HepG2 (cell line): ENCODE measurements around the gene IQCH. TPM values are rescaled to one million over a fixed set of nuclear protein-coding genes. Genes with fewer than 3 reads are reported as not detected.

ENCODE experiments used
- CBX5 ChIP-seq: sonication (generic); formaldehyde crosslinking; IDR thresholded peaks from 2 replicates; pipeline ENCODE4 v1.4.0; 2020; ENCODE audit warnings: missing genetic modification reagents, borderline replicate concordance
- ELF4 ChIP-seq: sonication (generic); formaldehyde crosslinking; IDR thresholded peaks from 2 replicates; pipeline ENCODE4 v1.5.0; 2020; ENCODE audit warnings: missing genetic modification reagents, mild to moderate bottlenecking, moderate library complexity, borderline replicate concordance
- FOXO1 ChIP-seq: sonication (generic); formaldehyde crosslinking; IDR thresholded peaks from 2 replicates; pipeline ENCODE4 v1.4.0; 2020; ENCODE audit warnings: missing genetic modification reagents
- MEF2D ChIP-seq: sonication (generic); formaldehyde crosslinking; IDR thresholded peaks from 2 replicates; pipeline ENCODE4 v1.5.1; 2020; ENCODE audit warnings: mild to moderate bottlenecking, missing genetic modification reagents
- MEIS1 ChIP-seq: sonication (generic); formaldehyde crosslinking; IDR thresholded peaks from 2 replicates; pipeline ENCODE4 v1.9.0; 2021; ENCODE audit warnings: mild to moderate bottlenecking, missing genetic modification reagents, moderate library complexity, borderline replicate concordance
- PHF8 ChIP-seq: sonication (generic); formaldehyde crosslinking; IDR thresholded peaks from 2 replicates; pipeline ENCODE4 v1.5.0; 2020; ENCODE audit warnings: missing genetic modification reagents
- RFX3 ChIP-seq: IDR thresholded peaks from 2 replicates; pipeline ENCODE4 v1.6.1; 2016; ENCODE audit warnings: missing biosample characterization, missing genetic modification reagents
- SCMH1 ChIP-seq: sonication (generic); formaldehyde crosslinking; IDR thresholded peaks from 2 replicates; pipeline ENCODE4 v1.9.0; 2021; ENCODE audit warnings: missing genetic modification reagents, mild to moderate bottlenecking, borderline replicate concordance
- SPEN ChIP-seq: sonication (generic); formaldehyde crosslinking; IDR thresholded peaks from 2 replicates; pipeline ENCODE4 v1.5.1; 2020; ENCODE audit warnings: low read depth, mild to moderate bottlenecking, missing genetic modification reagents
- ZEB1 ChIP-seq: IDR thresholded peaks from 2 replicates; pipeline ENCODE4 v1.6.1; 2012; ENCODE audit warnings: mild to moderate bottlenecking, low read depth, inconsistent platforms; ENCODE audit not compliant: insufficient replicate concordance
- ZNF274 ChIP-seq: sonication (generic); formaldehyde crosslinking; IDR thresholded peaks from 2 replicates; pipeline ENCODE4 v1.5.1; 2020; ENCODE audit warnings: mild to moderate bottlenecking, missing genetic modification reagents
- ZNF33B ChIP-seq: sonication (generic); formaldehyde crosslinking; IDR thresholded peaks from 2 replicates; pipeline ENCODE4 v1.5.1; 2020; ENCODE audit warnings: mild to moderate bottlenecking, missing genetic modification reagents
- ZNF343 ChIP-seq: sonication (generic); formaldehyde crosslinking; IDR thresholded peaks from 2 replicates; pipeline ENCODE4 v1.4.0; 2020; ENCODE audit warnings: mild to moderate bottlenecking, missing genetic modification reagents
- ZNF607 ChIP-seq: sonication (generic); formaldehyde crosslinking; IDR thresholded peaks from 2 replicates; pipeline ENCODE4 v1.5.1; 2020; ENCODE audit warnings: missing genetic modification reagents, mild to moderate bottlenecking, borderline replicate concordance
- ZNF749 ChIP-seq: sonication (generic); formaldehyde crosslinking; IDR thresholded peaks from 2 replicates; pipeline ENCODE4 v1.8.0; 2022; ENCODE audit warnings: mild to moderate bottlenecking, missing genetic modification reagents, moderate library complexity, borderline replicate concordance
- polyA plus RNA-seq, 8 experiments: library from polyadenylated mRNA; depleted of rRNA in 3 of 8; stranded (reverse) in 7 of 8; unstranded in 1 of 8; fragments of >200 nt; fragmentation: Illumina TruSeq in 4 of 8; extraction: Trizol in 4 of 8; gene quantifications; 2 replicates each; pipeline versions ENCODE4 v1.2.1 to v1.2.3, GENCODE V29; 2011 to 2016; ENCODE audit warnings: low read depth in 4 of 8, missing spikeins in 1 of 8, mixed read lengths in 1 of 8; ENCODE audit not compliant: insufficient read depth in 1 of 8
- total RNA-seq, 5 experiments: library from RNA; depleted of rRNA; stranded (reverse); fragments of >200 nt; fragmentation: Illumina TruSeq; extraction: Trizol; gene quantifications; 2 replicates each; pipeline ENCODE4 v1.2.3, GENCODE V29; 2016; ENCODE audit warnings: low read depth in 1 of 5
- TF ChIP-seq, protein P1 (sequence below): sonication (generic); formaldehyde crosslinking; IDR thresholded peaks from 2 replicates; pipeline ENCODE4 v1.4.0; 2020; ENCODE audit warnings: missing genetic modification reagents
- TF ChIP-seq, protein P2 (sequence below), 2 experiments: sonication (generic) in 1 of 2; formaldehyde crosslinking in 1 of 2; IDR thresholded peaks; 2 replicates each; pipeline versions ENCODE4 v1.5.1 to v1.6.1; 2011 to 2020; ENCODE audit warnings: borderline replicate concordance in 1 of 2, low read depth in 1 of 2, low read length in 1 of 2, mild to moderate bottlenecking in 1 of 2, missing genetic modification reagents in 1 of 2, moderate library complexity in 1 of 2
- TF ChIP-seq, protein P3 (sequence below): IDR thresholded peaks from 2 replicates; pipeline ENCODE4 v1.6.1; 2016; ENCODE audit warnings: mild to moderate bottlenecking
- TF ChIP-seq, protein P4 (sequence below): sonication (generic); formaldehyde crosslinking; IDR thresholded peaks from 2 replicates; pipeline ENCODE4 v1.5.0; 2020; ENCODE audit warnings: missing genetic modification reagents
- TF ChIP-seq, protein P5 (sequence below): sonication (generic); formaldehyde crosslinking; IDR thresholded peaks from 2 replicates; pipeline ENCODE4 v1.4.0; 2020; ENCODE audit warnings: mild to moderate bottlenecking, missing genetic modification reagents, borderline replicate concordance

IQCH gene
- total and polyA plus RNA-seq, 2 of the 13 experiments (the other 11 are each of a cell fraction or from before 2014, with no cell fraction given), result 0.16 to 0.55 TPM

DNA sequence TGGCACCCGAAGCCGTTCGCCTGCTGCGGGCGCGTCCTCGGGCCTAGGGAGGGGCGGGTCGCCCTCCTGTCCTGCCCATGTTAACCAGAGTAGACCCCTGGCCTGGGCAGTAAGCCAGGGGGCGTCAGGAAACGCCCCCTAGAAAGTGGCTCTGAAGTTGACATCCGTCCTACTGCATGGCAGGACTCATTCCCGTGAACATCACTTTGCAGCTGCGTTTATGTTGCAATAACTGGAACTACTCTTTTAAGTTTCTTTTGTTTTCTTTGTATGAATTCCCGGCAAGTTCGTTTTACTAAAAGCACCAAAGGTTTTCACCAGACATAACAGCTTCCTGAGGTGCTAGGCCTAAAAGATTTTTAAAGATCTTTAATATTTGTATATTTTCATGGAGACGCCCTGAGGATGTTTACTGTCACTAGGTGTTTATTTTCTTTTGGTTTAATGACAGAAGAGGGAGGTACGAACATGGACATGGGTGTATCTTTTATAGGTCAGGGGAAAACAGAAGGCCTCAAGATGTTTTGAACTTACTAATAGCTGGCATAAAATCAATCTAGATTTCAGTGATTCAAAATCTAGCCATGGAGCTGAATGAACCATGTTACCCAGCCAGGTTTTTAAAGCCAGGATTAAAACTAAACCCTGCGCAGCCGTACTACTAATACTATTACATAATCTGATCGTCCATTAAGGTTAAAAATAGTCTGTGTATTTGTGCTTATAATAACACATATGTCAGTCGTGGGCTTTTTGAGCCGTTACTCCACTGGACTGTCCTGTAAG lies 267.4 kb downstream of the IQCH start (continued):
- TF ChIP-seq, protein P1, sequence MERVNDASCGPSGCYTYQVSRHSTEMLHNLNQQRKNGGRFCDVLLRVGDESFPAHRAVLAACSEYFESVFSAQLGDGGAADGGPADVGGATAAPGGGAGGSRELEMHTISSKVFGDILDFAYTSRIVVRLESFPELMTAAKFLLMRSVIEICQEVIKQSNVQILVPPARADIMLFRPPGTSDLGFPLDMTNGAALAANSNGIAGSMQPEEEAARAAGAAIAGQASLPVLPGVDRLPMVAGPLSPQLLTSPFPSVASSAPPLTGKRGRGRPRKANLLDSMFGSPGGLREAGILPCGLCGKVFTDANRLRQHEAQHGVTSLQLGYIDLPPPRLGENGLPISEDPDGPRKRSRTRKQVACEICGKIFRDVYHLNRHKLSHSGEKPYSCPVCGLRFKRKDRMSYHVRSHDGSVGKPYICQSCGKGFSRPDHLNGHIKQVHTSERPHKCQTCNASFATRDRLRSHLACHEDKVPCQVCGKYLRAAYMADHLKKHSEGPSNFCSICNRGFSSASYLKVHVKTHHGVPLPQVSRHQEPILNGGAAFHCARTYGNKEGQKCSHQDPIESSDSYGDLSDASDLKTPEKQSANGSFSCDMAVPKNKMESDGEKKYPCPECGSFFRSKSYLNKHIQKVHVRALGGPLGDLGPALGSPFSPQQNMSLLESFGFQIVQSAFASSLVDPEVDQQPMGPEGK (CRISPR knock-in tag), result 0 out of 2 replicates have a peak, but pooled peaks have one; percentile 5
- TF ChIP-seq ELF4 (CRISPR knock-in tag), result 0 out of 2 replicates have a peak, but pooled peaks have one; percentile 26
- no peak for TF ChIP-seq PHF8
- TF ChIP-seq, protein P2, sequence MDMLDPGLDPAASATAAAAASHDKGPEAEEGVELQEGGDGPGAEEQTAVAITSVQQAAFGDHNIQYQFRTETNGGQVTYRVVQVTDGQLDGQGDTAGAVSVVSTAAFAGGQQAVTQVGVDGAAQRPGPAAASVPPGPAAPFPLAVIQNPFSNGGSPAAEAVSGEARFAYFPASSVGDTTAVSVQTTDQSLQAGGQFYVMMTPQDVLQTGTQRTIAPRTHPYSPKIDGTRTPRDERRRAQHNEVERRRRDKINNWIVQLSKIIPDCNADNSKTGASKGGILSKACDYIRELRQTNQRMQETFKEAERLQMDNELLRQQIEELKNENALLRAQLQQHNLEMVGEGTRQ (IDR thresholded peaks at IDR 0.05; ENCODE audit: low read depth, low read length), result no peak
- TF ChIP-seq, protein P2 (CRISPR knock-in tag; IDR thresholded peaks at IDR 0.05; ENCODE audit: borderline replicate concordance), result 0 out of 2 replicates have a peak, but pooled peaks have one; percentile 38
- no peak for TF ChIP-seq ZNF749 (CRISPR knock-in tag)
- TF ChIP-seq RFX3 (CRISPR knock-in tag), result no peak
- TF ChIP-seq CBX5 (CRISPR knock-in tag), result no peak
- TF ChIP-seq ZNF274, result no peak; the same call in 1 of the 2 replicates
- TF ChIP-seq, protein P3, sequence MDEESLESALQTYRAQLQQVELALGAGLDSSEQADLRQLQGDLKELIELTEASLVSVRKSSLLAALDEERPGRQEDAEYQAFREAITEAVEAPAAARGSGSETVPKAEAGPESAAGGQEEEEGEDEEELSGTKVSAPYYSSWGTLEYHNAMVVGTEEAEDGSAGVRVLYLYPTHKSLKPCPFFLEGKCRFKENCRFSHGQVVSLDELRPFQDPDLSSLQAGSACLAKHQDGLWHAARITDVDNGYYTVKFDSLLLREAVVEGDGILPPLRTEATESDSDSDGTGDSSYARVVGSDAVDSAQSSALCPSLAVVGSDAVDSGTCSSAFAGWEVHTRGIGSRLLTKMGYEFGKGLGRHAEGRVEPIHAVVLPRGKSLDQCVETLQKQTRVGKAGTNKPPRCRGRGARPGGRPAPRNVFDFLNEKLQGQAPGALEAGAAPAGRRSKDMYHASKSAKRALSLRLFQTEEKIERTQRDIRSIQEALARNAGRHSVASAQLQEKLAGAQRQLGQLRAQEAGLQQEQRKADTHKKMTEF, result peak; percentile 70
- TF ChIP-seq, protein P4, sequence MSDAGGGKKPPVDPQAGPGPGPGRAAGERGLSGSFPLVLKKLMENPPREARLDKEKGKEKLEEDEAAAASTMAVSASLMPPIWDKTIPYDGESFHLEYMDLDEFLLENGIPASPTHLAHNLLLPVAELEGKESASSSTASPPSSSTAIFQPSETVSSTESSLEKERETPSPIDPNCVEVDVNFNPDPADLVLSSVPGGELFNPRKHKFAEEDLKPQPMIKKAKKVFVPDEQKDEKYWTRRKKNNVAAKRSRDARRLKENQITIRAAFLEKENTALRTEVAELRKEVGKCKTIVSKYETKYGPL (CRISPR knock-in tag), result peak; percentile 60; the same call in 1 of the 2 replicates
- no peak for TF ChIP-seq MEIS1 (CRISPR knock-in tag)
- TF ChIP-seq FOXO1 (CRISPR knock-in tag), result no peak
- TF ChIP-seq, protein P5, sequence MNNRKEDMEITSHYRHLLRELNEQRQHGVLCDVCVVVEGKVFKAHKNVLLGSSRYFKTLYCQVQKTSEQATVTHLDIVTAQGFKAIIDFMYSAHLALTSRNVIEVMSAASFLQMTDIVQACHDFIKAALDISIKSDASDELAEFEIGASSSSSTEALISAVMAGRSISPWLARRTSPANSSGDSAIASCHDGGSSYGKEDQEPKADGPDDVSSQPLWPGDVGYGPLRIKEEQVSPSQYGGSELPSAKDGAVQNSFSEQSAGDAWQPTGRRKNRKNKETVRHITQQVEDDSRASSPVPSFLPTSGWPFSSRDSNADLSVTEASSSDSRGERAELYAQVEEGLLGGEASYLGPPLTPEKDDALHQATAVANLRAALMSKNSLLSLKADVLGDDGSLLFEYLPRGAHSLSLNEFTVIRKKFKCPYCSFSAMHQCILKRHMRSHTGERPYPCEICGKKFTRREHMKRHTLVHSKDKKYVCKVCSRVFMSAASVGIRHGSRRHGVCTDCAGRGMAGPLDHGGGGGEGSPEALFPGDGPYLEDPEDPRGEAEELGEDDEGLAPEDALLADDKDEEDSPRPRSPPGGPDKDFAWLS (CRISPR knock-in tag), result no peak
- TF ChIP-seq ZEB1, result no peak
- no peak; the same call in 1 of the 2 replicates for TF ChIP-seq MEF2D (CRISPR knock-in tag)
- no peak for TF ChIP-seq ZNF607 (CRISPR knock-in tag)
- 0 out of 2 replicates have a peak, but pooled peaks have one; percentile 25 for TF ChIP-seq ZNF33B (CRISPR knock-in tag)
- no peak for TF ChIP-seq ZNF343 (CRISPR knock-in tag)
- no peak for TF ChIP-seq SPEN (CRISPR knock-in tag)
- TF ChIP-seq SCMH1 (CRISPR knock-in tag), result no peak
